OCI-LY3 (cell line): ENCODE data around the gene IER5L.

Source experiments
- CTCF ChIP-seq: fragments of 200-600, 300-600 bp; sonication (generic); IDR thresholded peaks from 2 replicates; pipeline ENCODE4 v1.5.1; 2014; ENCODE audit warnings: antibody characterized with exemption, low read length, low read depth
- EZH2phosphoT487 ChIP-seq: fragments of 200-600 bp; shearing (Covaris generic); IDR thresholded peaks from 2 replicates; pipeline ENCODE4 v1.6.1; 2018; ENCODE audit warnings: antibody characterized with exemption, mixed run types, low read depth

DNA sequence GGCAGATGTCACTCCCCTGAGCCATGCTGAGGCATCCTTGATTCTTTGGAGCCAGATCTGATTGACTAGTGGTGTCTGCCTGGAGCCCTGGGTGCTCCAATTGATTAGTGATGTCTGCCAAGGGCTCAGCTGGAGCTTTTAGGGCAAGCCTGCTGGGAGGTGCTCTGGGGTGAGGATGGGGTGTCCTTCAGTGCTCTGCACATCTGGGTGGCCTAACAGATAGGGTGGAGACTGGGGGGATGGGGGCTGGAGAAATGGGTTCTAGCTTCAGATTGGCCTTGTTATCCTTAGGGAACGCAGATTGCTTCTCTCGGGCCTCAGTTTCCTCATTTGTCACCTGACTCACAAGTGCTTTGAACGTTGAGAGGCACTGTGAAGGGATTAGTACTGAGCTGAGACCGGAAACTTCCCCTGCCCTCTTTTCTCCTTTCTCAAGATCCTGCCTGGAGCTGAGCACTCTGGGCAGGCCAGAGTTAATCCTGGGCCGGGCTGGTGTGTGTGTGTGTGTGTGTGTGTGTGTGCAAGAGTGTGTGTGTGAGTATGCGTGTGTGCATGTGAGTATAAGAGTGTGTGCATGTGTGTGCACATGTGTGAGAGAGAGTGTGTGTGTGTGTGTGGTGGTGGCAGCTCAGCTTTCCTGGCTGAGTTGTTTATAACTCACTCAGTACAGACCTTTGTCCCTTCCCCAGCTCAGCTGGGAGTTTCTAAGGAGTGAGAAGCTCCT, 5.6 kb upstream of the IER5L start:
- TF ChIP-seq CTCF = no peak
- no peak for TF ChIP-seq EZH2phosphoT487
